GM19240 (cell line): Measurements from ENCODE around the gene TADA3.
"Not testable (repeated sequence)": the region's sequence is repeated elsewhere in the genome, so short reads cannot be mapped to it uniquely, and the experiment has no call there.

Experiments
- DNase-seq: peaks from one replicate; pipeline ENCODE4 v3.0.0; 2011; ENCODE audit warnings: low spot score; ENCODE audit not compliant: insufficient read length

The TADA3 gene

GRCh38 chr3:9784965-9785364 lies 7.3 kb downstream of the TADA3 start:
- no peak for DNase-seq

GRCh38 chr3:9783954-9784353 lies 8.3 kb downstream of the TADA3 start:
- DNase-seq = no peak

- no peak for DNase-seq
Observed at GRCh38 chr3:9782770-9783169, 9.5 kb downstream of the TADA3 start.

- DNase-seq = no peak
Observed at GRCh38 chr3:9781978-9782603, 10.2 kb downstream of the TADA3 start.

DNA sequence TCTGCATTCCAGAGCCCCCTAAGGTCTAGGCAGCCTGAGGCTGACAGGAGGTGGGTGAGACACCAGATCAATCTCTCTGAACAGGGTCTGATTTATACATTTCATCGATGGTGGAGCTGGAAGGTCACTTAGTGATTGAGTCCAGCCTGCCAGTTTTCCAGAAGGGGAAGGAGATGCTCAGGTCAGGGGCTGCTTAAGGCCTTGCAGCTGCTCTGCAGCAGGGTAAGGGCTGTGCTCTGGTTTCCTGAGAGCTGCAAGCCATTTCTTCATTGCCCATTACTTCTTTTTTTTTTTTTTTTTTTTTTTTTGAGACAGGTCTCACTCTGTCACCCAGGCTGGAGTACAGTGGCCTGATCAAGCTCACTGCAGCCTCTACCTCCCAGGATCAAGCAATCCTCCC lies 10.7 kb downstream of the TADA3 start:
- no peak for DNase-seq

- no peak for DNase-seq
Observed at GRCh38 chr3:9780910-9781309, 11.4 kb downstream of the TADA3 start.

DNA sequence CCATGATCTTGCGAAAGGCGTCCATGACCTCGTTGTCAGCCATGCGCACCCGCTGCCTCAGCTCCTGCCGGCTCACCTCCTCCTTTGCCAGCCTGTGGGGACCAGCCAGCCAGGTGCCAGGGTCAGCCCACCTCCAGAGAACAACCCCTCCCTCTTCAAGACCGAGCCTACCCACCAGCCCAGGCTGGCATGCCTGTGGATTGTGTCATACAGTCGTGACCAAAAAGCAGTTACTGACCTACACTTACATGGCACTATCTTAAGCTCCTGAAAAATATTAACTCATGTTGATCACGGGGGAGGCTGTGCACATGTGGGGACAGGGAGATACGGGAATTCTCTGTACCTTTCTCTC lies 11.8 kb downstream of the TADA3 start:
- no peak for DNase-seq

GRCh38 chr3:9779721-9780457 lies 12.4 kb downstream of the TADA3 start:
- no peak for DNase-seq

GRCh38 chr3:9779075-9779593 lies 13.1 kb downstream of the TADA3 start:
- DNase-seq = no peak

DNA sequence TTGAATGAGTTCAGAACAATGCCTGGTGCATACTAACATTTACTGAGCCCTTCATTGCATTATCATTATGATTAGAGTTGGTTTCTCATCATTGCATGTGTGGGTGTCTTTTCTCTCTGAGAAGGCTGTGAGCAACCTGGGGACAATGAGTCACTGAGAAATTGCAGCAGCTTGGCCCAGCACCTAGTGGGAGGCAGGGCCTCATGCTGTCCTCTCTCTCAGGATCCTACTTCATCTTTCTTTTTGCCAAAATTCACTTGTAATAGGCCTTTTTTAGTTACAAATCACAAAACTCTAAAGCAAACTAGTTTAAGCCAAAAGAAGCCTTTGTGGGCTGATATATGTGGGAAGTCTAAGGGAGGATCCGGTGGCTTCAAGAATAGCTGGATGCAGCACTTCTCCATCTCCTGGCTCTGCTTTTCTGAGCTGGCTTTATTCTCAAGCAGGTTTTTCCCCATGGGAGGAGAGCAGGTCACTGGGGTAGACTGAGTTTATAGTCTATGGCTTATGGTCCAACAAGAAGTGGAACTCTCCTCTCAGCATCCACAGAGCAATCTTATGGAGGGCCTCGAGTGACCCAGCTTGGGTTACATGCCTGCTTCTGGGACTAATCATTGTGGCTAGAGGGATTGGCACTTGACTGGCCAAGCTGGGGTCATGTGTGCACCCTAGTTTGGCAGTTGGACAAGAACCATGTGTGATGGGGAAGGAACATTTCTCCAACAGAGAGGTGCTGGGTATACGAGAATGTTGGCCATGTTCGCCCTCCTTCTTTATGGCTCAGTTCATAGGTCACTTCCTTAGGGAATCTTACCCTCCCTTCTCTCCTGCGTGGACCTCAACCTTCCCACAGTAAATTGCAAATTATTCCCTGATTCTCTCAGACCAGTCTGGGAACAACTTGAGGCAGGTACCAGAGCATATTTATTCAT lies 13.9 kb downstream of the TADA3 start:
- DNase-seq = no peak

DNA sequence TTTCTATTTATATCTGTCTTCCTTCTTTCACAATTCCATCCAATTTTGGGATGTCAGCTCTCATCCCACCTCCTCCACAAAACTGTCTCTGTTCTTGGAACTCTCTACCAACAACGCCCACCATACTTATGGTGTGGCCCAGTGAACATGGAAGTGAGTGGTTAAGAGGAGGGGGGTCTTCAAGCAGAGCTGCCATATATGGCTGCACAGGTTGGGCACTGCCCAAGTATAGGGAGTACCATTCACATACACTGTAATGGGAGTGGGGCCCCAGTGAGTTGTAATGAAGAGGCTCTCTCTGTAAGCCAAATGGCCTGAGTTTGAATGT lies 14.6 kb downstream of the TADA3 start:
- no peak for DNase-seq

- no peak for DNase-seq
Observed at GRCh38 chr3:9776896-9777693, 15.2 kb downstream of the TADA3 start.

- not testable (repeated sequence) for DNase-seq
Observed at GRCh38 chr3:9771007-9771406, 21.3 kb downstream of the TADA3 start.

- no peak for DNase-seq
Observed at GRCh38 chr3:9770276-9770812, 21.9 kb downstream of the TADA3 start.

GRCh38 chr3:9769426-9770275 lies 22.6 kb downstream of the TADA3 start, which contains the start of gene CAMK1:
Gene CAMK1 (minus strand): TSS chr3:9769947. CDS start chr3:9767749, 2,198 bp downstream.
- DNase-seq = peak; percentile 47

GRCh38 chr3:9769012-9769411 lies 23.3 kb downstream of the TADA3 start:
- DNase-seq = no peak

DNA sequence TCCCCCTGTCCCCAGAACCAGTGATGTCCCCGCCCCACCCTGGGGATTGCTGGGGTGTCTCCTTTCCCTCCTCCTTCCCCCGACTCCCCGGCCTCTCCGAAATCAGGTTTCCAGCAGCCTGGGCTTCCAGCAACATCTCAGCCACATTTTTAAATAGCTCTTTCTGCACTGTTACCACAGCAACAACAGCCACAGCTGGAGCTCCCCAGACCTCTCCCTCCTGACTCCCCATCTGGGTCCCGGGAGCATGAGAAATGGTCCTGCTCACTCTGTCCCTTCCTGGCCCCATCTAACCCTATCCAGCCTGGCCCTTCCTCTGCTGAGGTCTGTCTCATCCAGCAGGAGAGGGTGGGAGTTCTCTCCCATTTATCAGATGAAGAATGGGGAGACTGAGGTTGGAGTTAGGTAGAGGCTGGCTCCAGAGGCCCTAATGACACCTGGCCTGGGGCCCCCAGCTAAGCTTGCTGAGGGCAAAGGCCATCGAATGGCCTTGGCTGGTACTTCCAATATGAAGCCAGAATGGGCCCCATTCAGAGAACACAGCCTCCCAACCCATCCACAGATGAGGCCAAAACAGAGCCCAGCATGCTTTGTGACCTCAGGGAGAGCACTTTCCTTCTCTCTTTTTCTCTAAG lies 24.0 kb downstream of the TADA3 start:
- no peak for DNase-seq

- no peak for DNase-seq
Observed at GRCh38 chr3:9767418-9767817, 24.9 kb downstream of the TADA3 start.

GRCh38 chr3:9765865-9766264 lies 26.4 kb downstream of the TADA3 start:
- DNase-seq = no peak
